Measurements from ENCODE around the gene ALOX12. TPM values are rescaled to one million over a fixed set of nuclear protein-coding genes. Genes with fewer than 3 reads are reported as not detected.

Gene ALOX12
- polyA plus RNA-seq, 1 experiment = not detected

DNA sequence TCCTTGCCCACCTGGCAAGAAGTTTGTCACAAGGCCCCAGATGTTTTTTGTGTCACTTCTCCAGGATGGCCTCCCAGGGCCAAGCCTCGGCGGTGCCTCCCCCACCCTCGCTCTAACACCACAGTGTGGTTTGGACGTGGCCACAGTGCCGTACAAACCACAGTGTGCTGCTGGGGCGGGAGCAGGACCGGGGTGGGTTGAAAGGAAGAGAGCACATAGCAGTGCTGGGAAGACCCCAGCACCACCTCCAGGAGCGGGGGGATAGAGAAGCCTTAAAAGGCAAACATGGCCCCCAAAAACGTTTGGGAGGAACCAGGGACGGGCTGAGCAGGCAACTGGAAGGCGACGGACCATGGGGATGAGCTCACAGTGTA, 22.0 kb downstream of the ALOX12 start:
- ChIA-PET POLR2A (interaction anchor here (0.6 kb wide), 2 partner anchors 18 to 263 kb away, joined by 5 read pairs; partner anchors contain the start of gene SLC16A13), CTCF (interaction anchor here (0.6 to 1.4 kb wide), 2 partner anchors 104 to 105 kb away, joined by 3 to 4 read pairs; no protein-coding TSS in a partner anchor)
- Histone ChIP-seq H3K4me3 (ENCODE audit: low read depth, low read length) (no peak overlapping the region), H3K36me3 (ENCODE audit: control insufficient read depth, insufficient read depth, low read length) (peaks cover 6% of the 10 kb centered on the region), H3K27me3 (ENCODE audit: control insufficient read depth, insufficient read depth, low read length) (no peaks in the 10 kb centered on the region)
- TF ChIP-seq, protein P1, sequence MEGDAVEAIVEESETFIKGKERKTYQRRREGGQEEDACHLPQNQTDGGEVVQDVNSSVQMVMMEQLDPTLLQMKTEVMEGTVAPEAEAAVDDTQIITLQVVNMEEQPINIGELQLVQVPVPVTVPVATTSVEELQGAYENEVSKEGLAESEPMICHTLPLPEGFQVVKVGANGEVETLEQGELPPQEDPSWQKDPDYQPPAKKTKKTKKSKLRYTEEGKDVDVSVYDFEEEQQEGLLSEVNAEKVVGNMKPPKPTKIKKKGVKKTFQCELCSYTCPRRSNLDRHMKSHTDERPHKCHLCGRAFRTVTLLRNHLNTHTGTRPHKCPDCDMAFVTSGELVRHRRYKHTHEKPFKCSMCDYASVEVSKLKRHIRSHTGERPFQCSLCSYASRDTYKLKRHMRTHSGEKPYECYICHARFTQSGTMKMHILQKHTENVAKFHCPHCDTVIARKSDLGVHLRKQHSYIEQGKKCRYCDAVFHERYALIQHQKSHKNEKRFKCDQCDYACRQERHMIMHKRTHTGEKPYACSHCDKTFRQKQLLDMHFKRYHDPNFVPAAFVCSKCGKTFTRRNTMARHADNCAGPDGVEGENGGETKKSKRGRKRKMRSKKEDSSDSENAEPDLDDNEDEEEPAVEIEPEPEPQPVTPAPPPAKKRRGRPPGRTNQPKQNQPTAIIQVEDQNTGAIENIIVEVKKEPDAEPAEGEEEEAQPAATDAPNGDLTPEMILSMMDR (IDR thresholded peaks at IDR 0.05; ENCODE audit: insufficient read depth, low read depth, low read length) = no peak
- DNase-seq (ENCODE audit: low read depth) = no peak

GRCh38 chr17:7018331-7018964, 22.6 kb downstream of the ALOX12 start:
- CTCF ChIA-PET = interaction anchor here (0.6 kb wide), 2 partner anchors 104 to 159 kb away, joined by 3 read pairs; no protein-coding TSS in a partner anchor
- H3K4me3 ChIP-seq (ENCODE audit: low read depth, low read length) = no peak overlapping the region
- POLR2A ChIA-PET = no interaction called here

DNA sequence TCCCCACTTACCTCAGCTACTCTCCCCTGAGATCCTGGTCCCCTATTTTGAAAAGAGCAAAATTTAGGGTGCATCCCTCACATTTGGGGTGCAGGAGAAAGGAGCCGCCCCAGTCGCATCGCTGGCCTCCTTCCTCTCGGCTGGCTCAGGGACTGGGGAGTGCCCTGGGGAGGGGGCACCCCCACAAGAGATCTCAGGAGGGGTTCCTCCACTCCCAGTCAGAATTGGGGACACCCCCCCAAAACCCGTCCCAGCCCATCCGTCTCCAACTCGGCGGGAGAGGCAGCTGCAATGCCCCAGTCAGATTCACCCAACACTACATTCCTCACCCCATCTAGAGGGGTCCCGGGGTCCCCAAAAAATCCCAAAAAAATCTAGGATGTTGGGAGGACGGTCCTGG, 23.5 kb downstream of the ALOX12 start:
- Histone ChIP-seq H3K27me3 (ENCODE audit: control insufficient read depth, insufficient read depth, low read length) (no peaks in the 10 kb centered on the region), H3K4me3 (ENCODE audit: low read depth, low read length) (no peak overlapping the region), H3K36me3 (ENCODE audit: control insufficient read depth, insufficient read depth, low read length) (peaks cover 4% of the 10 kb centered on the region)
- POLR2A ChIA-PET = no interaction called here
- no peak for DNase-seq (ENCODE audit: low read depth)
- TF ChIP-seq, protein P1 (IDR thresholded peaks at IDR 0.05; ENCODE audit: insufficient read depth, low read depth, low read length) = no peak
- CTCF ChIA-PET = interaction anchor here (0.6 to 3.7 kb wide), 3 partner anchors 105 to 353 kb away, joined by 4 to 25 read pairs (median 5); no protein-coding TSS in a partner anchor

More at GRCh38 chr17:7018331-7018964, 22.6 kb downstream of the ALOX12 start:
- TF ChIP-seq, protein P1 (IDR thresholded peaks at IDR 0.05; ENCODE audit: insufficient read depth, low read depth, low read length) = no peak
- no peak for DNase-seq (ENCODE audit: low read depth)
- Histone ChIP-seq H3K27me3 (ENCODE audit: control insufficient read depth, insufficient read depth, low read length) (no peaks in the 10 kb centered on the region), H3K36me3 (ENCODE audit: control insufficient read depth, insufficient read depth, low read length) (peaks cover 6% of the 10 kb centered on the region)

GRCh38 chr17:7019839-7020519, 24.1 kb downstream of the ALOX12 start:
- no peak for DNase-seq (ENCODE audit: low read depth)
- ChIA-PET CTCF (interaction anchor here (0.6 to 4.2 kb wide), 7 partner anchors 14 to 354 kb away, joined by 4 to 61 read pairs (median 7); no protein-coding TSS in a partner anchor), POLR2A (no interaction called here)
- Histone ChIP-seq H3K27me3 (ENCODE audit: control insufficient read depth, insufficient read depth, low read length) (no peaks in the 10 kb centered on the region), H3K4me3 (ENCODE audit: low read depth, low read length) (peak overlapping the region; percentile 36), H3K36me3 (ENCODE audit: control insufficient read depth, insufficient read depth, low read length) (peaks cover 4% of the 10 kb centered on the region)
- TF ChIP-seq, protein P1 (IDR thresholded peaks at IDR 0.05; ENCODE audit: insufficient read depth, low read depth, low read length) = no peak

All from BJ (cell line).